SHP77 (cell line): ENCODE data around the gene PLOD3.
"Not testable (repeated sequence)": the region's sequence is repeated elsewhere in the genome, so short reads cannot be mapped to it uniquely, and the experiment has no call there.

Experiments used
- DNase-seq, 2 experiments: peaks; one replicate each; lab custom pipeline; 2025; lab: John Stamatoyannopoulos, UW

The PLOD3 gene

DNA sequence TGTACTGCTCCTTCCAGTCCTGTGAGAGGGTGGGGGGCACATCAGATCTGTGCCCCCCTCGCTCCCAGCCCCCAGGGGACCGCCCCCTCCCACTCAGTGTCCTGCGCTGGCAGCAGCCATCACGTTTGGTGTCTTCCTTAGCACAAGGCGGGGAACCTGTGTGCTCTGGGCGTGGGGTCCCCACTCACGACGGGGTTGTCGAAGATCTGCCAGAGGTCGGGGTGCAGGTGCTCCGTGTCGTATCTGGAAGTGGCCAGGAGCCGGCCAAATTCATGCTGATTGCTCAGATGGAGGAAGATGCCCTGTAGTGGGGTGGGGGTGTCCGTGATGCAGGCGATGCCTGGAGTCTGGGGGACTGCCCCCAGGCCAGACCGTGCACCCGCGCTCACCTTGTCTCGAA, 7.2 kb downstream of the PLOD3 start:
- DNase-seq, result no peak

DNA sequence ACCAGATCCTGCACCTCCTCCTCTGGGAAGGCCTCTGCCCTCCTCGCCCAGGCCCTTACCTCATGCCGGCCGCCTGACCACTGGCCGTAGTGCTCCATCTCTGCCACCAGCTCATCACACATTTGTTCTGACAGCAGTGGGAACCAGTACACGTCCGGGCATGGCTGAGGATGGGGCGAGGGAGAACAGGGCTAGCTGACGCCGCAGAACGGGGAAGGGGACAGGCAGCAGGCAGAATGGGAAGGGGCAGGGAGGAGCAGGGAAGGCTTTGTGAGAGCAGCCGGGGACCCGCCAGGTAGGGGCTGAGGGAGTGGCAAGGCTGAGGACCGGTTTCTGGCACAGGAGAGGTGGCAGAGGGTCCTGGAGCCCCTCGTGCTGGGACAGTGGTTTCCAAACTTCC, 8.6 kb downstream of the PLOD3 start:
- no peak for DNase-seq

DNA sequence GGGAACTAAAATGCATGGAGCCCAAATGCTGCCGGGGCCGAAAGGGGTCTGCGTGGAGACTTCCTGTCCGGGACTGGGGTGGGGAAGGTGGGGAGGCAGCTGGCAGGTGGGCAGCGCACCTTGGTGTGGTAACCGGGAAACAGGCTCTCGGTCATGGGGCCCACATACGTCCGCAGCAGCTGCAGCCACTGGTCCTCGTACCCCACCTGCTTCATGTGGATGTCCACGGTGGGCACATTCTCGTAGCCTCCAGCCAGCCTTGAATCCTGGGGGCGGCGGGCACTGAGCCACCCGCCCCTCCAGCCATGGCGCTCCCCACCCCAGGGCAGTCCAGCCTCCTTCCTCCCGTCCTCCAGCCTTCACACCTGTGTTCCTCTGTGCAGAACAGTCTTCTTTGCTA, 9.9 kb downstream of the PLOD3 start:
- DNase-seq, result no peak

DNA sequence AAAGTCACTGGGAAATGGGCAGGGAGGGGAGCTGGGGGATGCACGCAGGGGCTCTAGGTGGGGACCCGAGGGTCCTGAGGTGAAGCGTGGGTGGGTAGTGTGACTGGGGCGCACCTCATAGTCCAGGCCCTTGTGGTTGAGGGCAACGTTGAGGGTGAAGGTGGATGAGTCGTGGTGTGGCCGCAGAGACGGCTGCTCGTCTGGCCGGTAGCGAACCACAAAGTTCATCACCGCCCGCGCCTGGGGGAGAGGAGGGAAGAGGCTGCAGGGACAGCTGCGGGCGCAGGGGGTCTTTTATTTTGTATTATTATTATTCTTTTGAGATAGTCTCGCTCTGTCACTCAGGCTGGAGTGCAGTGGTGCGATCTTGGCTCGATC, 10.7 kb downstream of the PLOD3 start:
- DNase-seq, result no peak

DNA sequence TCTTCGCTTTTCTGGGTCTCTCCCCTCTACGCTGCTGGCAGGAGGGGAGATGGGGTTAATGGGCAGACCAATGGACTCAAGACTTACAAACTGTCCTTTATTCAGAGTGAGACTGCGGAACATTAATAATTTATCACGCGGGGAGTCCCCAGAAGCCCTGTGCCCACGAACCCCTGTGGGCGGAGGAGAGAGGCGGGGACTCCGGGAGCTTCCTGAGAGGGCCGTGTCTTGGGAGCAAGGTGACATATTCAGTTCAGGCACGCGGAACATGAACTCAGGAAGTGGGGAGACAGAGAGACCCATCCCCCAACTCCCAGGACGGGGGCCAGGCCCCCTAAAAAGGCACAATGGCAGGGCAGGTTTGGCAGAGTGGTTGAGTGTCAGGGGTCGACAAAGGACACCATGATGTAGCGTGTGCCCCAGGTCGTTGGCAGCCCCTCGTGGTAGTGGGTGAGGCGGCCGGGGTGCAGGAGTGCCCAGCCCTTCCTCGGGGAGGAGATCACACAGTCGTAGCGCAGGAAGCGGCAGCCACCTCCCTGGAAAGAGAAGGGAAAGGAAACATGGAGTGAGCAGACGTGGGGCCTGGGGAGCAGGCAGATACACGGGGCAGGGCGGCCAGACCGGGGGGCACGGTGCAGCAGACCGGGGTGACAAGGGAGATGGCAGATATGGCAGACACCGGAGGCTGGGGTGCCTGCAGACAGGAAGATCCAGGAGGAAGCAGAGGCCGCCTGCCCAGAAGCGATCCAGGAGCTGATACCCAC, 11.3 kb downstream of the PLOD3 start:
- no peak for DNase-seq

DNA sequence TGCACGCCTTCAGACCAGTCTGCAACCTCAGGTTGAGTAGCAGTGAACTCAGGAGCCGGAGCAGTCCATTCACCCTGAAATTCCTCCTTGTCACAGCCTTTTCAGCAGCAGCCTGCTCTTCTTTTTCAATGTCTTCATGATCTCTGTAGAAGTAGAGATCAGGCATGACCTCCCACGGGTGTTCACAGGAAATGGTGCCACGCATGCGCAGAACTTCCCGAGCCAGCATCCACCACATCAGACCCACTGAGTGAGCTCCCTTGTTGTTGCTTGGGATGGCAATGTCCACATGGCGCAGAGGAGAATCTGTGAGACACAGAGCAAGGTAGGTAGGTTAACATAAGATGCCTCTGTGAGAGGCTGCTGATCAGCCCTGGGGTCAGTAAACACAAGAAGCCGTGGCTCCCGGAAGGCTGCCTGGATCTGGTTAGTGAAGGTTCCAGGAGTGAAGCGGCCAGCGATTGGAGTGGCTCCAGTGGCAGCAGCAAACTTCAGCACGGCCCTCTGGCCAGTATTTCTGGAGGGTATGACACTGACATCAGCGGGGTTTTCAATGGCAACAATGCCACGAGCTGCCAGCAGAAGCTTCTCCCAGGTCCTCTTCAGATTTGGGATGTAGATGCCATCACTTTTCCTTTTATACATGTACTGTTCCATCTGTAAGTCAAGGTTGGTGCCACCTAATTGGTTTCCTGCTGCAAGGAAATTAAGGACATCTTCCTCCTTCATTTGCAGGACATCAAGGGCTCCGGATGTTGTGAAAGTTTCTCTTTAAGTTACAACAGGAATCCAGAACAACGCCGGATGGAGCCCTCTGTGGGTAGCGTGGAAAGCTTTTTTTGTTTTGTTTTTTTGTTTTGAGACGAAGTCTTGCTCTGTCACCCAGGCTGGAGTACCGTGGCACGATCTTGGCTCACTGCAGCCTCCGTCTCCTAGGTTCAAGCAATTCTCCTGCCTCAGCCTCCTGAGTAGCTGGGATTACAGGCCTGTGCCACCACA, 13.3 kb downstream of the PLOD3 start:
- DNase-seq, result not testable (repeated sequence)

DNA sequence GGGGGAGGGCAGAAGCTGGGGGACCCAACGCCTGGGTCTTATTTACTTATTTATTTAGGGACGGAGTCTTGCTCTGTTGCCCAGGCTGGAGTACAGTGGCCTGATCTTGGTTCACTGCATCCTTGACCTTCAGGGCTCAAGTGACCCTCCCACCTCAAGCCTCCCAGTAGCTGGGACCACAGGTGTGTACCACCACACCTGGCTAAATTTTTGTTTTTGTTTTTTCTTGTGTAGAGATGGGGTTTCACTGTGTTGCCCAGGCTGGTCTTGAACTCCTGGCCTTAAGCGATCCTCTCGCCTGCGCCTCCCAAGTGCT, 14.8 kb downstream of the PLOD3 start:
- no peak for DNase-seq

DNA sequence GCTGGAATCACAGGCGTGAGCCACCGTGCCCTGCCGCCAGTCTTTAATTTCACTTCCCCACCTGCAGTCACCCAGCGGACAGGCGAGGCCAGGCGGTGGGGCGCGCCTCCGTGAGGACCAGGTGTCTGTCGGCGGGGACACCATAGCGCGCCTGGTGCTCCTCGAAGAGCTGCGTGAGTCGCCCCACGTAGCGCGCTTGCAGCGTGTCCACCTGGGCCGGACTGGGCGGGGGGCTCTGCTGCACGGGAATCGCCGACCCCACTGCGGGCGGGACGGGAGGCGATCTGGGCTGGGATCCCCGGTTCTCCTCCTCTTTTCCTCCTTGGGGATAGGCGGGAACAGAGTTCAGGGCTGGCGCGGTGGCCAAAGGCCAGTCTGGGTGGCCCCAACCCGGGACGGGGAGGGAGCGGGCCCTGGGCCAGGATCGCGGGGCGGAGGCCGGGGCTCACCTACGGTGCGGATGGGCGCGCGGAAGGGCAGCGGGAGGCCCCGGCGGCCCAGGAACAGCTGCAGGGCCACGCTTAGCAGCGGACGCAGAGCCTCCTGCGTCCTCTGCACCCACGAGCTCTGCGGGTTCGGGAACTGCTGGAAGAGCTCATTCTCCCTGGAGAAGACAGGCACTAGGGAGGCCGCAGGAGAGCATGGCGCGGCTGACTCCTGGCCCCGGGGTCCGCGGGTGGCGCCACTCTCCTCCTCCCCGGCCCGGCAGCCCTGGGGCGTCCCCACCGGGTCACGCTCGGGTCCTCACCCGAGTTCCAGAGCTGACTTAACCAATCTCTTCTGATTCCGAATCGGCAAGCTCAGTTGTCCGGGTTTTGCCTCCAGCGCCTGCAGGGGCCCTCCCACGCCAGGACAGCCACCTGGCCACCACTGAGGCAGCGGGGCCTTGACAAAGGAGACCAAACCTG, 15.4 kb downstream of the PLOD3 start:
- DNase-seq, result no peak

DNA sequence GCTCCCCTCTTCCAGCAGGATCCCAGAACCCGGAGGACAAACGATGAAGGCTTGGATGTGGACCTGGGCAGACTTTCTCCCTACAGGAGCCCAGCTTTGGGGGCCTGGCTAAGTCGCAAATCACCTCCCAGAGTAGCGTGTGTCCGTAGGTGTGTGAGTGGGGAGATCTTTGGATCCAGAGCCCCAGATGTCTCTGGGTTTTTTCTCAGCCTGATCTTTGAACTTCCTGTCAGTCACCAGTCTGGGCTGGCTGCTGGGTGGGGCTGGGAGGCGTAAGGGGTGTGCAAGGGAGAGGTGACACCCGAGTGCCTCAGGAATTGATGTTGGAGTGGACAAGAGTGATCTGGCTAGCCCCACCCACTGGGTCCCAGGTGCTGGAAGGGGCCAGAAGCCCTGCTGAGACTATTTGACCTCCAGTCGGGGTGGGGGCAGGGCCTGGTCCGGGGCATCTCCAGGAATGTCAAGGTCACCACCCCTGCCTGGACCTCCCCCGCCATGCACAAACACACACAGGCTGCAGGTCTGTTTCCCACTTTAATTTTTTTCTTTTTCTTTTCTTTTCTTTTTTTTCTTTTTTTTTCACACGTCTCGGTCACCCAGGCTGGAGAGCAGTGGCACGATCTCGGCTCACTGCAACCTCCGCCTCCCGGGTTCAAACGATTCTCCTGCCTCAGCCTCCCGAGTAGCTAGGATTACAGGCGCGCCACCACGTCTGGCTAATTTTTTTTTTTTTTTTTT, 16.4 kb downstream of the PLOD3 start, which contains the start of gene MOGAT3:
TSS of gene MOGAT3 (minus strand) at position 175 of the 738 bp plus-strand sequence. CDS start 182 bp downstream, outside the sequence.
- no peak for DNase-seq

DNA sequence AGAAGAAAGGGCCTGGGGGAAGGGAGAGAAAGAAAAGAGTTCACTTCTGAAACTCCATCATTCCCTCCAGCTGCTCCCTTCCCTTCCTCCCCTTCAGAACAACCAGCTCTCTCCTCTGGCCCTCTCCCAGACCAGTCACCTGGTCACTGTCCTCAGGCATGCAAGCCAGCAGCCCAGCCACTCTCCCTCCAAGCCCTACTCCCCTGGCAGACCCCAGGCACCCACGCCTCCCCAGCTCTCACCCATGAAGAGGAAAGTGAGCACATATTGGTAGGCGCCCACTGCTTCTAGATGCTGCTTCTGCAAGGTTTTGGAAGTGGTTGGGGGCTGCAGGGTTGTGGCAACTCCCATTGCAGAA, 16.9 kb downstream of the PLOD3 start:
- no peak for DNase-seq

DNA sequence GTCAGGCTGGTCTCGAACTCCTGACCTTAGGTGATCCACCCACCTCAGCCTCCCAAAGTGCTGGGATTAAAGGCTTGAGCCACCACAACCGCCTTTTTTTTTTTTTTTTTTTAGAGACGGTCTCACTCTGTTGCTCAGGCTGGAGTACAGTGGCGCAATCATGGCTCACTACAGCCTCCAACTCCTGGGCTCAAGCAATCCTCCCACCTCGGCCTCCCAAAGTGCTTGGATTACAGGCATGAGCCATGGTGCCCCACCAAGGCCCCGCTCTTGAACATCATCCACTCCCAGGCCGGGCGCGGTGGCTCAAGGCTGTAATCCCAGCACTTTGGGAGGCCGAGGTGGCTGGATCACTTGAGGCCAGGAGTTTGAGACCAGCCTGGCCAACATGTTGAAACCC, 17.9 kb downstream of the PLOD3 start:
- DNase-seq, result not testable (repeated sequence)

DNA sequence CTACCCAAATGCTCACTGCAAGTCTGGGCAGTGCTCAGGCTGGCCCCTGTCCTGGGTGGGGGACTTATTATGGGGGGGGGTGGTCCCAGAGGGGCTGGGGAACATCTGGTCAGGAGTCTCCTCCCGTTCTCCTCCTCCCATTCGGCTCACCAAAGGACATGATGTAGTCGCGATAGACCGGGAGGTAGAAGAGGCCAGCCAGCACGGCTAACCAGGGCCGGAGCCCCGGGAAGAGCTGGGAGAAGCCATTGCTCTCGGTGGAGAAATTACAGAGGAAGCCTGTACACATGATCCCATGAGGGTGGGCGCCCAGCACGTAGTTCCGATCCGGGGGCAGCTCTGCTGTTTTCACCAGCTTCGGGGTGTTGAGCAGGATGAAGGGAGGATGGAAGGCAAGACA, 18.9 kb downstream of the PLOD3 start:
- DNase-seq, result no peak

DNA sequence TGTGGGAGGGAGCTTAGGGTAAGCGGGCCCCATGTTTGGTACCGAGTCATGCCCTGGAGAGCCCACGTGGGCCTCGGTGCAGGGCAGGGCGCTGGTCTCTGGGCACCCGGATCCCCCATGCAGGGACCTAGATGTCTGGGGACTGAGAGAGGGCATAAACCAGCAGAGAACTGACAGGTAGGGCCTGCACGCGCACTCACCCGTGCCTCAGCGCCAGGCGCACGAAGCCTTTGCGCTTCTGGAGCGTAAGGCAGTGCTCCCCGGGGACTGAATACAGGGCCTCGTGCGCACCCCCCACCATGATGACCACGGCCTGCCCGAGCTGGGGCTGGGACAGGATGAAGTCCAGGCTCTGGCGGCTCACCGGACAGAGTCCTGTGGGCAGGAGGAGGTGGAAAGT, 19.4 kb downstream of the PLOD3 start:
- no peak for DNase-seq

DNA sequence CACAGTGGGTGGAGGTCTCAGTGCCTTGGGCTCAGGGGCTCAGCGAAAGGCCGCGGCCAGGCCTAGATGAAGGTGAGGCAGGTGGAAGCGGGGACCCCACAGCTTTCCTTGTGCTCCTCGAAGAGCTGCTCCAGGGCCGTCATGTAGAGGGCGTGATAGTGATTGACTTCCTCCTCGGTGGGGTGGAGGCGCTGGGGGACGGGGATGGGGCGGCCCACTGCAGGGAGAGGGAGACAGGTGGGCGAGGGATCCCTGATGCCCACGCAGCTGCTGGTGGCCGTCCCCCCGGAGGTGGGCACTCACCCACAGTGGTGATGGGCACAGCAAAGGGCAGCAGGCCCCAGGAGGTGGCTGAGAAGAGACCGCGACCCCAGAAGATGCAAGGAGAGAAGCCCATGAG, 21.5 kb downstream of the PLOD3 start:
- DNase-seq, result no peak

DNA sequence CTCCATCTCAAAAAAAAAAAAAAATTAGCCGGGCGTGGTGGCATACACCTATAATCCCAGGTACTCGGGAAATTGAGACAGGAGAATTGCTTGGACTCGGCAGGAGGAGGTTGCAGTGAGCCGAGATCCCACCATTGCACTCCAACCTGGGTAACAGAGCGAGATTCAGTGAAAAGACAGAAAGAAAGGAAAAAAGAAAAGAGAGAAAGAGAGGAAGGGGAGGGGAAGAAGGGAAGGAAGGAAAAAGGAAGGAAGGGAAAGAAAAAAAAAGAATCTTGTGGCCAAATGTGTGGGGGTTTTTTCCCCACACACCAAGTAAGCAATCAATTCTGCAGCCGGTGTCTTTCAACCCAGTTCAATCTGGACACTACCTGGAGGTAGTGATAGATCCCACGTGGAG, 28.3 kb downstream of the PLOD3 start:
- DNase-seq, result no peak

DNA sequence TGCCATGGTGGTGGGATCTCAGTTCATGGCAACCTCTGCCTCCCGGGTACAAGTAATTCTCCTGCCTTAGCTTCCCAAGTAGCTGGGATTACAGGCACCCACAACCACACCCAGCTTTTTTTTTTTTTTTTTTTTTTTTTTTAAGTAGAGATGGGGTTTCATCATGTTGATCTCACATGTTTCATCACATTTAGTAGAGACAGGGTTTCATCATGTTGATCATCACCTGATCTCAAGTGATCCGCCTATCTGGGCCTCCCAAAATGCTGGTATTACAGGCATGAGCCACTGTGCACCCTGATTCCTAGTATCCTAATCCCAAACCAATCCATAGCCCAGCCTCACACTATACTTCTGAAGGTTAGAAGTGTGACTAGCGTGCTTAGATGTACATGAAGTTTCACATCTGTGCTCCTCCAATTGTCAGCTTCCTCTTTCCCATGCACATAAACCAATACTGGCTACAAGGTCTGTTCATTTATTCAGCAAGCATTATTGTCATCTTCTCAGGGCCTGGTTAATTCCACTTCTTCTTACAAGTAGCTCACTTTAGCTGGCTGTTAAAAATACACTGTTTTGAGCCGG, 30.4 kb downstream of the PLOD3 start:
- no peak for DNase-seq

DNA sequence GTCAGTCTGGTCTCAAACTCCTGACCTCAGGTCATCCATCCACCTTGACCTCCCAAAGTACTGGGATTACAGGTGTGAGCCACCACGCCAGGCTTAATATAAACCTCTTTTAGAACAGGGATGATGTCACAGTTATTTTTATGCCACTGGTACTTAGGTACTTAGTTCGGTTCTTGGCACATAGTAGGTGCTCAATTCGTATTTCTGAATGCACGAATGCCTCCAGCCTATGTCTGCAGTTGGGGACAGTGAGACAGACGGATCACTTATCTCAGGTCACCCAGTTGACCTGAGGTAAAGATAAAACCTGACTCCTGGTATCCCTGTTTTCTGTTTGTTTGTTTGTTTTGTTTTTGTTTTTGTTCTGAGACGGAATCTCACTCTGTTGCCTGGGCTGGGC, 31.2 kb downstream of the PLOD3 start:
- DNase-seq, result no peak

DNA sequence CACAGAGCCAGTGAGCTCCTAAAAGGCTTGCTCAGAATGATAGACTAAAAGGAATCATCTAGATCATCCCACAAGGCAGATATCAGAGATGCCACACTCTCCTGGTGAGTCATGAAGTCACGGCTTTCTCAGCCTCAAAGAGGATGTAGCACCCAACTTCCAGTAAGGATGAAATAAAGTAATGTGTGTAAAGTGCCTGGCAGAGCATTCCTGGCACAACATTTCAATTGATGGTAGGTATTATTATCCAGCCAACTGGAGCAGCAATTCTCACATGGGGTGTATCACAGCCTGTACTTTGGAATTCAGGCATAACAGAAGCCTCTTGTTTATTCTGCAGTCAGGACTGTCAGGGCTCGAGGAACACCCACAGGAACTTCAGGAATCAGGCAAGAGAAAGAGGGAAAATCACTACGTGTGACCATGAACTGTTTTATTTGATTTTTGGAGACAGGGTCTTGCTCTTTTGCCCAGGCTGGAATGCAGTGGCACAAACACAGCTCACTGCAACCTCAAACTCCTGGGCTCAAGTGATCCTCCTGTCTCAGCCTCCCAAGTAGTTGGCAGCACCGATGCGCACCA, 32.0 kb downstream of the PLOD3 start:
- DNase-seq, result no peak

DNA sequence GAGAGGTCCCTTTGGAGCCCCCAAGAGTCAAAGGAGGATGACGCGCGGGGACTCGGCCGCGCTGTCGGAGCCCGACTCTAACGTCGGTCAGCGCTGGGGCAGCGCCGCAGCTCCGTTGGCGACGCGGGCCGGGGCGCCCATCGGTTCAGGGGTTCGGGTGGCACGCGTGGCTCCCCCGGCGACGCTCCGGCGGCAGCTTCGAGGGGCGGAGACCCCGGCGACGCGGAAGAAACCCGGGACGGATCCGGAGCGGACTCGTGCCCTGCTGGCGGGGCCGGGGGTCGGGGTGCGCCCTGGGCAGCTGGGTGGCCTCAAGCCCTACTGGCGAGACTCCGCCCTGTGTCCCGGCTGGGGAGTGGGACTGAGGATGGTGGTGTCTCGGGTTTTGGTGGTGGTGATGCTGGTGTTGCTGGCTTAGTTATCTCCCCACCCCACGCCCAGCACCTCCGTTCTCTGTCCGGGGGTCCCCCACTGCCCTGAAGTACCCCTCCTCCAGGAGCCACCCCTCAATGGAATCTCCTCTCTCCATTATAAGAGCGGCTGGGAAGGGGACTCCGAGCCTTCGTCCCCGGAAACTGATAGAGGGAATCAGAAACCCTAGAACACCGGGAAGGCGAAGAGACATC, 37.1 kb downstream of the PLOD3 start, which contains the start of gene NAT16:
TSS of gene NAT16 (minus strand) at position 164 of the 626 bp plus-strand sequence. CDS start 5,486 bp downstream, outside the sequence.
- no peak for DNase-seq

DNA sequence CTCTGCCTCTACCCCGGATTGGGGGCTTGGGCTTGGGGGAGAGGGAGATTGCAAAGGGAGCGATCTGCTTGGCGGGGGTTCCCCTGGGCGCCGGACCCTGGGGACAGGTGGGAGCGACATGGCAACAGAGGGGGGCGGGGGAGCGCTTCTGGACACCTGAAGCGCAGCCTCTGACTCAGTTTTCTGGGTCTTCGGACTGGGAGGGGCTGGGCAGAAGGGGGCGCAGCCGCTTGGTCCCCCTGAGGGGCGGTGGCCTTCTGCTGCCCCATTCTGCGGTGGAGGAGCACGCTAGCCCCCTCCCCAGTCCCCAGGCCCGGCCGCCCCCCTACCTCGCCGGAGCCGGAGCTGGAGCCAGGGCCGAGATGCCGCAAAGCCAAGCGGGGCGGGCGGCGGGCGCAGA, 37.7 kb downstream of the PLOD3 start:
- DNase-seq, result no peak
